KG1 (cell line): Measurements from ENCODE around the gene RUNX3.
A peak's percentile ranks its signal among the peaks of the same experiment; 100 is the strongest.
"Not testable (repeated sequence)": the region's sequence is repeated elsewhere in the genome, so short reads cannot be mapped to it uniquely, and the experiment has no call there.

Experiments used
- DNase-seq: peaks from one replicate; lab custom pipeline; 2025; lab: John Stamatoyannopoulos, UW

RUNX3 gene

DNA sequence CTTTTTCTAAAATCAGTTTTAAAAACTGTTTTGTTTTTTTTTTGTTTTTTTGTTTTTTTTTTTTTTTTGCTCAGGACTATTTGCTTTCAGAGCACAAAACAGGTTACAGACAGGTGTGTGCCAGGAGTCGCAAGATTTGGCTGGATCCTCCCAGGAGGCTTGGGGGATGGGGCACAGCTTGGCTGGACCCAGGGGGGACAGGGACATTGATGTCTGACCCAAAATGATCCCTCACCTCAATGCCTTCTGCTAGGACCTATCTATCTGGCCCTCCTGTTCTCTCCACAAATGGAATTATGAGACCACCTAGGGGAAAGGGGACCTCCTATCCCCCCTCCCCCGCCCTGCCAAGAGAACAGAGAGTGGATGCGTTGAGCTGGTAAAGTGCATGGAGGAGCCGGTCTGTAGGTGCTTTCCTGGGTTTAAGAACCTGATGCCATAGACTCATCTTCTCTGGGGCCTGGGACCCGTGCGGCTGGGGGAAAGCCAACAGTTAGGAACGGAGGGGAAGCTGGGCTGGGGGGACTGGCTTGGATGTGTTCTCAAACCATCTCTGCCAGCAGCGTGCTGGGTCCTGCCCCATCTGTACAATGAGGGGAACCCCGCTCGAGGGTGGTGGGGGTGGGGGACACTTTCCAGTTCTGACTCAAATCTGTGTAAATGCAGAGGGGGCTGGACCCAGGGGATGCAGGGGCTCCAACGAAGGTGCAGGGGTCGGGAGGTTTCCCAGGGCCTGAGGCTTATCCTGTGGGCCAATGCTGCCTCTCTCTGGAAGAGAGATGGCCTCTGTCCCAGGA is 28.9 kb downstream of the RUNX3 start:
- DNase-seq: no peak

DNA sequence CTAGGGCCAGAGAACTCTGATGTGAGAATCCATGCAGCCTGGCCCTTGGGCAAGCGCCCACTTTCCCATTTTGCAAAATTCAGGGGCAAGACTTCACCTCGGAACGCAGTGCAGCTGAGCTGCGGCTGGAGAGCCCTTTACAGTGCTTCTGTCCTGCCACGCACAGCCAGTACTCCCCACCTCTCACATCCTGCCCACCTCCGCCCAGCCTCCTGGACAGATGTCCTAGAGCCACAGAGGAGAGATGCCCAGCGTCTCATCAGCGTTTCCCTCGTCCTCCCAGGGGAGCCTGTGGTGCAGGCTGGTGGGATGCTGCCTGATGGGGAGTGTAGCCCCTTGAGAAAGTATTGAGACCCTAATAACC is 29.6 kb downstream of the RUNX3 start:
- DNase-seq: no peak

DNA sequence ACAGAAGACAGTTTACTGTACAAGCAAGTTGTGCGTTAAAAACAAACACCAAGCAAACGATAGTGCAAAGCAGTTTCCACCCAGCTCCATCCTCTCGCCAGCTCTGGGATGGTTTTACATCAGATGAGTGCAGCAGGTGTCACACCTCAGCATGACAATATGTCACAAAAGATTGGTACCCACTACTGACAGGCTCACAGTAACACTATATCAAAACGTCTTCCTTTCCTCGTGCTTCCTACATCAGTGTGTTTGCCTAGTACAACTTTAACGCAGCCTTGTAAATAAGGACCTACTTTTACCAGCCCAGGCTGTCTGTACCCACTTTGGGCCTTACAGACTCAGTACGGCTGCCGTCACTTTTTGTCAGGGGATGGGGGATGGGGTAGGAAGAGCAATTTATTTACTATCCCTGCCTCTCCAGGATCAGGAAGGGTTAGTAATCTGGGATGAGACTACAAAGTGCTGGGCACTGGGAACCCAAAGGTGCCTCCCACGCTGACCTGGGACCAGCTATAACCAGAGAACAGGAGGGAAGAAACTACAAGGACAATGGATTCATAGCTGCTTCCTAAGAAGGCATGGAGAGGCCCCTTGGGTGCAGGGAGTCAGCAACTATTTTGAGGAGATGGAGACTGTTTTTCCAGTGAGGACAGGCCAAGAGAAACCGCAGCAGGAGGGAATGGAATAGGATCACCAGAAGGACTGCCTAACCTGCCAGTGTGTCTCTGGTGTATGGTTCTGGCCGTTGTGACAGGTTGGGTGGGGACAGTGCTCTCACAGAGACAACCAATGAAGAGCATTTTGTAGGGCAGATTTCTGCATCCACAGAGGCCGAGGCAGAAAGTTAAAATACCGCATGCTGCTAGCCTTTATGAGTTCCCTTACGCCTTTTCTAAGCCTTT is 30.2 kb downstream of the RUNX3 start:
- no peak for DNase-seq

DNA sequence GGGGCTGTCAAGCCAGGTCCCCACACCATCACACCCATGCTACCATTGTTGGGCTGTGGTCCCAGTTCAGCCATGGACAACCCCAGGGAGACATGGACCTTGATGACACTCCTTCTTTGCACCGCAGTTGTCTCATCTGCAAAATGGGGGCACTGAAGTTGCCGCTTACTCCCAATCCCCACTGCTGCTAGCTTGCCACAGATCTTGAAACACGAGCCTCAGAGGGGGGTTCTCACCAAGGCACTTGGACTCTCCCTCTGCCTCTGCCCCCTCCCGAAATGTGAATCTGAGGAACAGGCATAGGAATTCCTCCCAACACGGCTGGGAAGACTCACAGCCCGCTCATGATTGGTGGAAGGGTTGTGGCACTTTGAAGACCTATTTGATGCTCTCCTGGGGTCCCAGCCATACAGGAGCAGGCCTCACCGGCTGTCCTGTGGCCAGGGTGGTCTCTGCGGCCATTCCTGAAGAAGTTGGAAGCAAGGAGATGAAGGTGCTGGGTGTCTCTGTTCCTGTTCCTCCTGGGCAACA is 31.1 kb downstream of the RUNX3 start:
- no peak for DNase-seq

DNA sequence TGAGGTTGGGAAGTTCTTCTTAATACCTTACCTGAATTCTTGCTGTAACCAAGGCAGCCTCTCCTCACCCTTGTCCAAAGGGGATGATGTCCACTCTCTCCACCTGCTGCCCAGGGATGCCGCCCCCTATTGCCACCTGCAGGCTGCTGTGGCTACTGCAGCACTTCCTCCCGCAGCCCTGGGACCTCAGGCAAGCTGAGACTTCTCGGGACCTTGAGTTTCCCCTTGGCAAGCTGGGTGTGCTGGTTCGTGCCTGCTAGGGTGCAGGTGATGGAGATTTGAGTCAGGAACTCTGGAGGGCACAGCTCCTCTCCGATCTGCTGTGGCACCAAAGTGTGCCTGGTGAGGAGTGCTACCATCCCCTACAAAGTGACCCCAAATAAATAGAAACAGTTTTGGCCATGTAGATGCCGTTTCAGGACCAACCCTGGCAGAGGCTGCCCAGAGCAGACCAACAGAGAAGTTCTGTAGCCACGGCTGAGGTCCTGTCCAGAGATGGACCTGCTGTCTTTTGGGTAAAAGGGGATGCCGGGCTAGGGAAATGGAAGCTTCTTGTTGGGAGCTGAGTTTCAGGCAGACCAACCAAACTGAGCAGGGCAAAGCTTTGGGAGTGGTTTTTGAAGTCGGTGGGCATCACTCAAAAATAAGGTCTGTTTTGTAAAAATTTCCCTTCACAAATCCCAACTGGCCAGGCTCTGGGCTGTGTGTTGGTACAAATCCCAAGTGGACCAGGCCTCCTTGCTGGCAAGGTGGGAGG is 31.7 kb downstream of the RUNX3 start:
- peak; percentile 9 for DNase-seq

DNA sequence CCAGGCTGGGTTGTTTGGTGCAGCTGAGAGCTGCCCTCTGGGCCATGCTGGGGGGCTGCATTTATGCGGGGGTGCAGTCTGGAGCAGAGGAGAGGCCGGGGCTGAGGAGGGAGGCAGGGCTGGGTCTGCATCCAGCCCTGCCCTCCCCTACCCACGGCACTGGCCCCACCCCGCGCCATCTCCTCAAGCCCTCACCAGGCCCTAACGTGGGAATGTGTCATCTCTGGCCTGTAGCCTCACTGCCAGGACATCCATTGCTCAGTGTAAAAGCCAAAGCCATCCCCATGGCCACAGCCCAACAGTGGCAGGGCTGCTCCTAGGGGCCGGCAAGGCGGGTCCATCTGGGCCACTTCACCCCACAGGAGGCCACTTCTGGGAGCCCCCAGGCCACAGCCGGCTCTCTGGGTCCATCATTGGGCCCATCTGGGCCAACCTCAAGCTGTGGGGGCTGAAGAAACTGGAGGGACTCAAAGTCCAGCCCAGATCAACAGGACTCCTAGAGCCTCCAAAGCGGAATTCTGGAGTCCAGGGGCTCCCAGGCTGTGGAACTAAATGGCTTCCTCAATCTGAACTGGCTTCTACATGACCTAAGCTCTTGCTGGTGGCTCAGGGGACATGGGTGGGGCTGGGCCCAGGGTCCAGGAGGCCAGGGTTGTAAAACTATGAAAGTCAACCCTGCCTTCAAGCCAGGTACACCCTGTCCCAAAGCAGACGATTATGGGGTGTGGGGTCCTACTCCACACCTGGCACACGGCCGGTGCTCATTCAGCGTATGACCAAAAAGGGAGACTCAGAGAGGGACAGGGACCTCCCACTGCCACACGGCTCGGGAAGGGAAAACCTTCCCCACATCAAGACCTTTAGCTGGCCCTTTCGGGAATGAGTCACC is 32.6 kb downstream of the RUNX3 start:
- no peak for DNase-seq

DNA sequence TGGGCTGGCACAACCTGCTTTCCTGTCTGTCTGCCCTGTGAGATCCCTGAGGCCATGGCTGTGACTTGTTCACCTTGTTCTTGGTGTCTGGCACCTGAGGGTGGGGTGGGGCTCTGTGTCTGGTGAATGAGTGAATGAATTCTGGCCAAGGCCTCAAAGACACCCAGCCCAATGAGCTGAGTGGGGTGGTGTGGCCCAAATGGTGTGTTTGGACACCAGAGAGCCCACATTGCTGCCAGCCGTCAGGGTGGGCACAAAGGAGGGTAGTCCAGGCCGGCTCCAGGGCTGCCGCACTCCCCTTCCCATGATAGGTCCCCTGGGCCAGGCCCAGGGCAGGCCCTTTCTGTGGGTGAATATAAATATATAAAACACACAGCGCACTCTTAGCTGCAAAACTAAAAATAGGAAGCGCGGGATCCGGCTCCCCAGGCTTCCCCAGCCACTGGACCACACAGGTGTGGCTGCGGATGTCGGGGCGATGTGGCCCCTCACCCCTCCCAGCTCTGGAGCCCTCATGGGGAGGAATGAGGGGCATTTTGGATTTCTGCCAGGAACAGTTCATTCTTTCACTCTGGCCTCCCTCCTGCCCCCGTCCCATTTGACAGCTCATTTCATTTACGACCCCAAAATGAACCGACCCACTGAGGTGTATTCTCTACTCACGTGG is 33.3 kb downstream of the RUNX3 start:
- DNase-seq: no peak

DNA sequence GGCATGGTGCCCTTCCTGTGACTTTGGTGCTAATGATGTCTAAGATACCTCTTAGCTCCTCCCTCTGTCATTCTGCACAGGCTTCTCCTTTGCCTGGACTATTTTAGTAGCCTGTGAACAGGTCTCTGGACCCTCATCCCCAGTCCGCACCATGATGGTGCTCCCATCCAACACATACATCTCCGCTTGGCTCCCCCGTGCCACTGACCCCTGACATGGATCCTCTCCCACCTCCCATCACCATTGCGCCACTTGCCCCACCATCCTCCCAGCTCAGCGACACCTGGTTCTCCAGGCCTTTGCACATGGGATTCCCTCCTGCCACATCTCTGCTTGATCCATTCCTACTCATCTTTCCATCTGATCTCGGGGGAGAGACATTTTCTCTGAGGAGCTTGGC is 33.9 kb downstream of the RUNX3 start:
- no peak for DNase-seq

DNA sequence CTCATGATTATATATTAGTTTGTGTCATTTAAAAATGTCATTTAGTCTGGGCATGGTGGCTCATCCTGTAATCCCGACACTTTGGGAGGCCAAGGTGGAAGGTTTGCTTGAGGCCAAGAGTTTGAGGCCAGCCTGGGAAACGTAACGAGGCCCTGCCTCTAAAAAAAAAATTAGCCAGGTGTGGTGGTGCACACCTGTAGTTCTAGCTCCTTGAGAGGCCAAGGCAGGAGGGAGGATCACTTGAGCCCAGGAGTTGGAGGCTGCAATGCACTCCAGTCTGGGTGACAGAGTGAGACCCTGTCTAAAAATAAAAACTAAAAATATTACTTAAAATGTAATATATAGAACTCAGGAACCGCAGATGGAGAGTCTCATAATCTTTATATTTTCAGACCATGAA is 34.6 kb downstream of the RUNX3 start:
- DNase-seq: no peak

DNA sequence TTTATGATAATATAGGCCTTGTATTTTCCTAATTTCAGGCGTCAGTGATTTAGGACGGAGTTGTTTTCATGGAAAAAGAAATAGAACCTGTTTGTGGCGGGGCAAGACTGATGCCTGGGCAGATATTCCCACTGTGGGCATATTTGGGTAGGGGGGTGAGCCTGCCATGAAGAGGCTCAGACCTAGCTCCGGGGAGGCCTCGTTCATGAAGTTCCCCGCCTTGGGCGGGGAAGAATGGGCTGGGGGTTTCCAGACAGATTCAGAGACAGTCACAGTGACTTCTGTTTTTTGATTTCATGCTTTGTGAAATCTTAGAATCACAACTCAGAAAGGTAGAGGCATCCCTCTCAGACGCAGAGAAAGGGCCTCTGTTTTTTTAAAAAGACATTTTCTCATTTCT is 36.1 kb downstream of the RUNX3 start:
- no peak for DNase-seq

DNA sequence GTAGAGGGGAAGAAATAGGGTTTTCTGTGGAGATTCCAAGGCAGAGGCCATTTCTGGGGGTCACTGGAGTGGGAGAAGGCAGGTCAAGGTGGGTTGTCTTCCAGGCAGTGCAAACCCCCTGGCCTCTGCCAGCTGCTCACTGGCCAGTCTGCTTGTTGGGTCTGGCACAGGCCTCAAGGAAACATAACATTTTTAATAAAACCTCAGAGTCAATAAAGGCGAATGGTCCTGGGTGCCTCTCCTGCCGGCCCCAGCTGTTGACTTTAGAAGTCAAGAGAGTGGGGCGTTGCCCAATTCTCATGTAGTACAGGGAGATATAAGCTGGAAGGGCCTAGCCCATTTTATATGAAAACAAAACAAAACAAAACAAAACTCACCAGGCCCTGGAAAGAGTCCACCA is 36.6 kb downstream of the RUNX3 start:
- no peak for DNase-seq

DNA sequence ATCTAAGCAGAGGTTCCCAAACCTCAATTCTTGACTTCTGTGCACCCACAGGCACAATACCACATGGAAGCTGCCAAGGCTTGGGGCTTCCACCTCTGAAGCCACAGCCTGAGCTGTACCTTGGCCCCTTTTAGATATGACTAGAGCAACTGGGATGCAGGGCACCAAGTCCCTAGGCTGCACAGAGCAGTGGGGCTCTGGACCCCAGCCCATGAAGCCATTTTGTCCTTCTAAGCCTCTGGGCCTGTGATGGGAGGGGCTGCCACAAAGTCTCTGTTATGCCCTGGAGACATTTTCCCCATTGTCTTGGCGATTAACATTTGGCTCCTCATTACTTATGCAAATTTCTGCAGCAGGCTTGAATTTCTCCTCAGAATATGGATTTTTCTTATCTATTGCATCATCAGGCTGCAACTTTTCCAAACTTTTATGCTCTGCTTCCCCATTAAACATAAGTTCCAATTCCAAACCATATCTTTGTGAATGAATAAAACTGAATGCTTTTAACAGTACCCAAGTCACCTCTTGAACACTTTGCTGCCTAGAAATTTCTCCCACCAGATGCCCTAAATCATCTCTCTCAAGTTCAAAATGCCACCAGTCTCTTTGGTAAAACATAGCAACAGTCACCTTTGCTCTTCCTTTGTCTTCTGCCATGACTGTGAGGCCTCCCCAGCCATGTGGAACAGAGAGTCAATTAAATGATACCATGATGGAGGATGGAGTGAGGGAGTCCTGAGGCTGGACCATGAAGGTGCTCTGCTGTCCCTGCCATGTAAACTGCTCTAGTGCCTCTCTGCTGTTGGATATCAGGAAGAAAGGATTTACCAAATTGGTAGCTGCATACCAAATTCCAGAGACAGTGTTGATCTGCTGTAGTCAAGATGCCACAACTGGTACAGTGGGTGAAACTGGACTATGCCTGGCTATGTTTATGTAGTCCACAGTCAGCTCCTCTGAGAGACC is 37.6 kb downstream of the RUNX3 start:
- DNase-seq: no peak

DNA sequence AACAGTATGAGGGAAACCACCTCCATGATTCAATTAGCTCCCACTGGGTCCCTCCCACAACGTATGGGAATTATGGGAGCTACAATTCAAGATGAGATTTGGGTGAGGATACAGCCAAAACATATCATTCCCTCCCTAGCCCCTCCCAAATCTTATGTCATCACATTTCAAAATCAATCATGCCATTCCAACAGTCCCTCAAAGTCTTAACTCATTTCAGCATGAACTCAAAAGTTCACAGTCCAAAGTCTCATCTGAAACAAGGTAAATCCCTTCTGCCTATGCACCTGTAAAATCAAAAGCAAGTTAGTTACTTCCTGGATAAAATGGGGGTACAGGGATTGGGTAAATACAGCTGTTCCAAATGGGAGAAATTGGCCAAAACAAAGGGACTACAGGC is 38.7 kb downstream of the RUNX3 start:
- not testable (repeated sequence) for DNase-seq

DNA sequence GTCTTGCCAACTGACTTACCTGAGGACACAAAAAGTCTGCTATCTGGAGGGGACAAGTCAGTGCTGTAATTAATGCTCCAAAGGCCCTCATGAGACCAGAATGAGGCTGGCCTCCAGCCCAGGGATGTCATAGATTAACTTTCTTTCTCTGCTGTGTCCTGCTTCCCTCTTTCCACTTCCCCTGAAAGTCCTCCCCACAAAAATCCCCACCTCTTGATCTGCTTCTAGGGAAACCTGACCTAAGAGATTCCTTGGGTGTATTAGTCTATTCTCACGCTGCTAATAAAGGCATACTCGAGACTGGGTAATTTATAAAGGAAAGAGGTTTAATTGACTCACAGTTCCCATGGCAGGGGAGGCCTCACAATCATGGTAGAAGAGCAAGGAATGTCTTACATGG is 39.2 kb downstream of the RUNX3 start:
- DNase-seq: no peak

DNA sequence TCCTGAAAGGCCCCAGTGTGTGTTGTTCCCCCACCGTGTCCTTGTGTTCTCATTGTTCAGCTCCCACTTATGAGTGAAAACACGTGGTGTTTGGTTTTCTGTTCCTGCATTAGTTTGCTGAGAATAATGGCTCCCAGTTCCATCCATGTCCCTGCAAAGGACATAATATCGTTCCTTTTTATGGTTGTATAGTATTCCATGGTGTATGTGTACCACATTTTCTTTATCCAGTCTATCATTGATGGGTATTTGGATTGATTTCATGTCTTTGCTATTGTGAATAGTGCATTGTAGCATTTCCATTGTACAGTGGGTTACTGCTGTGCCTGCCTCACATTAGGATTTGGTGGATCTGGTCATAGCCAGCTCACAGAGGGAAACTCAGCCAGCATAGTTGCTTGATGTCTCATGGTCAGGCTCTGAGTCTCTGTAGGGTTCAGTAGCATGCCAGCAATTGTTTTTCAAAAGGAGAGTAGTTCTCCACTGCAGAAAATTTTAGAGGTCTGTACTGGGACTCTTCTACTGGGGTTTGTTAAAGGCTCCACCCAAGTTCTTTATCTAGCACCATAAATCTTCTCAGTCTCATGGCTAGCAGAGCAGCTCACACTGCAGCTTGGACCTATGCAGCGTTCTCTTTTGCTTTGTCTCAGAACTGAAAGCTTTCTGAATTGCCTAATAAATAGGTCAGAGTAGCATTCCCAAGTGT is 41.0 kb downstream of the RUNX3 start:
- no peak for DNase-seq

DNA sequence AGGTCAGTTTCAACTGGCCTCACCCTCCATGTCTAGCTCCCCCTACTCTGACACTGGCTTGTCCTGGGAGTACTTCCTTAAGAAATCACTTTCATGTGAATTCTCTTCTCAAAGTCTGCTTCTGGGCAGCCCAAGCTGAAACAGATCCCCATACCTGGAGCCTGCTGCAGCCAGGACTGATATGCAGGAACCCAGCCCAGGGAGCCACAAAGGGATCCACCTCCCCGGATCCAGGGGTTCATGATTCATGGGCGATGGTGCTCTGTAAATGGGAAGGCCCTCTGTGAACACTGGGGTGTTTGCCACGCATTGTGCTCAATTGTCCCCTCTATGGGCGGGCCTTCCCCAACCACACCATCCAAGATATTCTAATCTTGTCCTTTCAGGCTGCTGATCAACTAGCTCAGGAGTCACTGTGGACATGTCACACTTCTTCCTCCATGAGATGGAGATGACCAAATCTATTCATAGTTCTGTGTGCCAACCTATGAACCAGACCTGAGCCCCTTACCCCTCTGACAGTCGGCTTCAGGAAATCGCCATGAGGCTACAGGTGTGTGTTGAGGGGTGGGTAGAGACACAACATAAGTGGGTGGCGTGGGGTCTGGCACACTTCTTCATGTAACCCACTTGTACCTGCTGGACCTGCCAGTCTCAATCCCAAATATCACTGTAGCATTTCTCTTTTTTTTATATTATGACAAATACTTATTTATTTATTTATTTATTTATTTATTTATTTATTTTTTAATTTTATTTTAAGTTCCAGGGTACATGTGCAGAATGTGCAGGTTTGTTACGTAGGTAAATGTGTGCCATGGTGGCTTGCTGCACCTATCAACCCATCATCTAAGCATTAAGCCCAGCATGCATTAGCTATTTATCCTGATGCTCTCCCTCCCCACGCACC is 41.8 kb downstream of the RUNX3 start:
- DNase-seq: no peak

DNA sequence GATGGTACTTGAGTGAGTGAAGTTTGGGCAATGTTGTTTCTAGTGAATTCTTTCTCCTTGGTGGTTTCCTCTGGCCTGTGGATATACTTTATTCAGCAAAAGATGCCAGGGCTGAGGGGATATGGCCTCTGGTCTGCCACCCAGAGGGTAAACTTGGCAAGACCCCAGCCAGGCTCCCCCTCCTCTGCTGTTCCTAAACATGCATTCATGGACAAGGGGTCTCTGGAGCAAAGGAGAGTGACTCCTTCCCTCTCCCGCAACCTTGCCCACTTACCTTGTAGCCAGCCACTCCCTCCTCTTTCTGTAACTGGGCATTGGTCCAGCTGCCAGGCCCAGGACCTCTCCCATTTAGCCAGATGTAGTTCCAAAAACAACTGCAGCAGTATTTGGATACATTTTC is 43.8 kb downstream of the RUNX3 start:
- no peak for DNase-seq

DNA sequence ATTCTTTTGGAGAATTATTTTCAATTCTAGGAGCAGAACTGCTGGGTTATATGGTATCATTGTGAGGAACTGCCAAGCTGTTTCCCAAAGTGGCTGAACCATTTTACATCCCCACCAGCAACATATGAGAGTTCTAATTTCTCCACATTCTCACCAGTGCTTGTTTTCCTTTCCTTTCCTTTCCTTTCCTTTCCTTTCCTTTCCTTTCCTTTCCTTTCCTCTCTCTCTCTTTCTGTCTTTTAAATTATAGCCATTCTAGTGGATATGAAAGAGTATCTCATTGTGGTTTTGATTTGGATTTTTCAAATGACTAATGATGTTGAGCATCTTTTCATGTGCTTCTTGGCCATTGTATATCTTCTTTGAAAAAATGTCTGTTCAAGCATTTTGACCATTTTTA is 45.3 kb downstream of the RUNX3 start:
- DNase-seq: no peak
